HG02571 (cell line): Measurements from ENCODE around the gene TPBGL.

ENCODE experiments used
- ATAC-seq: cut with Tn5 transposase; IDR thresholded peaks from one replicate; pipeline ENCODE4 v1.9.1; 2021; ENCODE audit warnings: mild to moderate bottlenecking, moderate library complexity; ENCODE audit not compliant: unreplicated experiment

The TPBGL gene

GRCh38 chr11:75240311-75241035, at the start of gene TPBGL:
TPBGL (plus strand) TSS chr11:75240774; CDS start chr11:75241050, 276 bp downstream.
- ATAC-seq, result no peak

DNA sequence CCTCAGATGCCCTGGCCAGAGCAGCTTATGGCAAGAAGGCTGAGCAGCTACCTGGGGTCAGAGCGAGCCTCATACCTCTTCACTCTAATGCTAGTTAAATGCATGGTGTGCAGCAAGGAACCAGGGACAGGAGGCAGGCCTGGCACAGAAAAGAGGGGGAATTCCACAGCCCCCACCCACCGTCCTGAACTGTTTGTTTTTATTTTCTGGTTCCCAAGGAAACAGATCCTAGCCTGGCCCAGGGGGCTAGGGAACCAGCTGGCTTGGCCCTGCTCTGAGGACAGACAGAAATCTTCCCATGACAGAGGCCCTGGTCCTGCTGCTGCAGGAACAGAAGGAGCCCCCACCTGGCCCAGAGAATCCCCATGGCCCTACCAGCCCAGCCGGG, 49.2 kb upstream of the TPBGL start:
- ATAC-seq, result no peak

GRCh38 chr11:75193271-75193670, 47.3 kb upstream of the TPBGL start:
- no peak for ATAC-seq

GRCh38 chr11:75193711-75194110, 46.9 kb upstream of the TPBGL start:
- ATAC-seq, result no peak

GRCh38 chr11:75194147-75194546, 46.4 kb upstream of the TPBGL start:
- ATAC-seq, result no peak

DNA sequence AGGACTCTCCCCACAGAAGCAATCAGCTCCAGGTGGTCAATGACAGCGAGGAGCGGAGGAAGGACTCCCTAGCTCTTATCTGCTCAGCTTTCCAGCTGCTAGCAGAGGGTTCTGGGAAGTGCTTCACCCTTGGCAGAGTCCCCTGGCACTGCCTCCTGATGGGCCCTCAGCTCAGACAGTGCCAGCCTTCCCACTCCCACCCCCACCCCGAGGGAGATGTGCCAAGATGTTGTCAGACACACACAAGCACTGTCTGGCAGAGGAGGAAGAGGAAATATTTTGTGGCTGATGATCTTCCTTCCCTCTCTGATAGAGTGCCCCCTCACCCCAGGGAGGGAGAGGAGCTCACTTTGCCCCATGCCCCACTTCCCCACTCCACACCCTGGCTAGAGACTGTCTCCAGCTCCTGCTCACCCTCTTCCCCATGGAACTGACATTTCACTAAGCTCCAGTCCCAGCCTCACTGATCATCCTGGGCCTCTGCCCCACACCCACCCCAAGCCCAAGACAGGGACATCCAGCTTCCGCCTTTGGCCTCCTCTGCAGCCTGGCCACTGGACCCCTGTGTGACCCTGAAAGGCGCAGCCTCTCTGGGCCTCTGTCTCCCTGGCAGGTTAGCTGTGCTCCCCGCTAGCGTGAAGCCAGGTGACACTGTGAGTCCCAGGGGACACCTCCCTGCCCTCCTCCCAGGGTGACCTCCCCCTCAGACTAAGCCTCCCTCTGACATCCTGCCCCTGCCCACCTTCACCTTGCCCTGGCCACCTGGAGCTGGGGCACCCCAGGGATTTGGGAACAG, 45.2 kb upstream of the TPBGL start:
- no peak for ATAC-seq

DNA sequence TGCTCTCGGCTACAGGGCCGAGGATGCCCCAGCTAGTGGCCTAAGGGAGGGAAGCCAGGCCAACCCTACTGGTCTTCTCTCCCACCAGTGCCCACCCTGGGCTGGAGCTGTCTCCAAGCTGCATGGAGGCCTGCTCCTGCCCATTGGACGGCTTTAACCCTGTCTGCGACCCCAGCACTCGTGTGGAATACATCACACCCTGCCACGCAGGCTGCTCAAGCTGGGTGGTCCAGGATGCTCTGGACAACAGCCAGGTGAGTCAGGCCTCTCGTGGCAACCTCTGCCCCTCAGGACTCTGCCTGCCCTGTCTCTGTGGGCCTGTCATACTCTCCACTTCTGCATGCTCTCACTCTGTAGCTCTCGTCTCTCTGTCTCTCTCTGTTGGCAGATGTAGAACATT, 44.1 kb upstream of the TPBGL start:
- ATAC-seq, result no peak

DNA sequence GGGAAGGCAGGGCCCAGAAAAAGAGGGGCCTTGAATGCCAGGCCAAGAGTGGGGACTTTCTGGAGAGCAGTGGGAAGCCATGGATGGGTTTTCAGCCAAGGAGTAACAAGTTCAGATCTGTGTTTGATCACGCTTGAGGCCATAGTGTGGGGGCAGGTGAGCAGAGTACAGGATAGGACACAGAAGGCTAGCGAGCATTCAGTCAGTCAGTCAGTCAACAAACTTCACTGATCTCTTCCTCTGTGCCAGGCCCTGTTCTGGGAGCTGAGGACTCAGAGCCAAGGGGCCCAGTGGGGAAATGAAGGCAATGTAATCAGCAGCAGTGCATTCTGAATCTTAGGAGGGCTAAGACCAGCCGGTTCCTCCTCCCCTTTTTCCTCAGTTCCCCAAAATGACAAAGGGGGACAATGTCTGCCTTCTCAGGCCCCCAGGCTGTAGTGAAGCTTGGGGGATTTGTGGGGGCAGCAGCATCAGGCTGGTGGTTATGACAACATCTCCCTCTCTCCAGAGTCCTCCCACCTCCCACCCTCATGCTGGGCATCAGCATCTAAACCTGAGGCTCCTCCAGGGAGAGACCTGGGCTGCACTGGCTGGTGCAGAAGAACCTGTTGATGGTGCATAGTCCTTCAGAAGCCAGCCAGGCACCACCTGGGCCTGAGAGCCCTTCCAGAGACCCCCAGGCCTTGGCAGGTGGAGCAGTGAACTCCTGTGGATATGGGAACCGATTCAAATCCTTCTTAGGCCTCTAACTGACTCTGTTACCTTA, 42.9 kb upstream of the TPBGL start:
- no peak for ATAC-seq

DNA sequence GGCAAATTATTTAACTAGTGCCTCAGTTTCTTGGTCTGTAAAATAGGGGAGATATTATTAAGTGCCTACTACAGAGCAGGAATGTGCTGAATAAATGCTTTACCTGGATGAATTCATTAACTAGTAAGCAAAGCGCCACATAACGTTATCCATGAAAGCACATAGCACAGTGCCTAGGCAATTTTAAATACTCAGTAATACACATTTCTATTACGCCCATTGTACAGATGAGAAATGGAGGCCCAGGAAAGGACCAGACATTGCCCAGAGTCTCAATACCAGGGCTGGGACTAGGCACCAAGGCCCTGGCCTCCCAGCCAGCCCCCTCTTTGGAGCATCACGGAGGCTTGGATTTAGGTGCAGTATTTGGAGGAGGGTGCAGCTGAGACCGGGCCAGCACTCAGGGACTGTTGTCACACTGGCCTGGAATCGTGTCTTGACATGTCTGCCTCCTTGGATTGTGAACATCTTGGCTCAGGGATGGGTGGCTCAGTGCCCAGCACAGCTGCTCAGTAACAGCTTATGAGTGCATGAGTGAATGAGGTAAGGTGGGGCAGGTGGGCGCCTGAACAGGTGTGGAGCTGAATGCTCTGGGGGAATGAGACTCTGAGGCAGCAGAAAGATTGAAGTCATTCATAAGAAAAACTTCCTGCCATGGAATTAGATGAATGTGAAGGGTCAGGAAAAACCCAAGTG, 42.1 kb upstream of the TPBGL start:
- no peak for ATAC-seq

- ATAC-seq, result no peak
Observed at GRCh38 chr11:75199412-75199955, 41.1 kb upstream of the TPBGL start.

GRCh38 chr11:75200051-75200450, 40.5 kb upstream of the TPBGL start:
- no peak for ATAC-seq

DNA sequence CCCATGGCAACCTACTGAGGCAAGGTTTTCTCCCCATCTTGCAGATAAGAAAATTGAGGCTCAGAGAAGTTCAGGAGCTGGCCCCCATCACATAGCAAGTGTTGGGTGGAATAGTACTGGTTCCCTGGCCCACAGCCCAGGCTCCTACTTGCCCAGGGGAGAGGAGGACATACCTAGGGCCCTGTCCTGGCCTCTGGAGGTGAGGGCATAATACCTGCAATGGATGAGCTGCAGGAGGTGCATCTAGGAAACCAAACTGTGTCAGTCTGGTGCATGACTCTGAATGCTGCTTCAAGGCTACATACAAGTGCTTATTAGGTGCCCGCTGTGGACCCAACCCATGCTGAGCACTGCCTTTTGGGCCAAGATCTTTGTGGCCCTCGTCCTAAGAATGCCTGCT, 40.0 kb upstream of the TPBGL start:
- no peak for ATAC-seq

DNA sequence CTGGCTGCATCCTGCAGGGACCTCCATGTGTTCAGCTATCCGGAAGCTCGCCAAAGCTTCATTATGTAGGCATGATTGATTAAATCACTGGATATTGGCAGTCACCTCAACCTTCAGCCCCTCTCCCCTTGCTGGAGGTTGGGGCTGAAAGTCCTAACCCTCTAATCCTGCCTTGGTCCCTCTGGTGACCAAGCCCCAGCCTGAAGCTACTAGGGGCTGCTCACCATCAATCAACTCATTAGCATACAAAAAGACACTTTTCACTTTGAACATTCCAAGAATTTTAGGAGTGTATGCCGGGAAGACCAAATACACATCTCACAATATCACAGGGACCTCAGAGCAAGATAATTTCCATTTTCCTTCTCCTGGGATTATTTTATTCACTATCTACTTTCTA, 38.8 kb upstream of the TPBGL start:
- ATAC-seq, result no peak

GRCh38 chr11:75202195-75202594, 38.4 kb upstream of the TPBGL start:
- no peak for ATAC-seq

GRCh38 chr11:75203138-75203537, 37.4 kb upstream of the TPBGL start:
- ATAC-seq, result no peak

- ATAC-seq, result no peak
Observed at GRCh38 chr11:75203641-75204011, 36.9 kb upstream of the TPBGL start.

DNA sequence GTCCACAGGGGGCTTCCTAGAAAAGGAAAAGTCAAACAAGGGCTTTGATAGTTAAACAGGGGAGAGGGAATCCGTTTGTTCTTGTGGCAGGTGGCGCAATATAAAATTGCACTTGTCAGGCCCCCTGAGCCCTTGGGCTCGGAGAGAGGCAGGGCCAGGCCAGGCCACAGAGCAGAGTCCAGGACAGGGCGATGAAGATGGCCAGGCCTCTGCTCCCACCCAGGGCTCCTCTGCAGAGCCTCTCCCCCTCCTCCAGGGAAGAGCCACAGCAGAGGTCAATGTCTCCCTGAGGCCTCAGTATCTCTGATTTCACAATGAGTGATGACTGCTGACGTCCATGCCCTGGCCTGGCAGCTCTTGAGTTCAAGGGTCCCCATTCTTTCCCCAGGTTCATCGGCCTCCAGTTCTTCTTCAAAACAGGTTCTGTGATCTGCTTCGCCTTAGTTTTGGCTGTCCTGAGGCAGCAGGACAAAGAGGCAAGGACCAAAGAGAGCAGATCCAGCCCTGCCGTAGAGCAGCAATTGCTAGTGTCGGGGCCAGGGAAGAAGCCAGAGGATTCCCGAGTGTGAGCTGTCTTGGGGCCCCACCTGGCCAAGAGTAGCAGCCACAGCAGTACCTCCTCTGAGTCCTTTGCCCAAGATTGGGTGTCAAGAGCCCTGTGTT, 36.4 kb upstream of the TPBGL start:
- ATAC-seq, result no peak

DNA sequence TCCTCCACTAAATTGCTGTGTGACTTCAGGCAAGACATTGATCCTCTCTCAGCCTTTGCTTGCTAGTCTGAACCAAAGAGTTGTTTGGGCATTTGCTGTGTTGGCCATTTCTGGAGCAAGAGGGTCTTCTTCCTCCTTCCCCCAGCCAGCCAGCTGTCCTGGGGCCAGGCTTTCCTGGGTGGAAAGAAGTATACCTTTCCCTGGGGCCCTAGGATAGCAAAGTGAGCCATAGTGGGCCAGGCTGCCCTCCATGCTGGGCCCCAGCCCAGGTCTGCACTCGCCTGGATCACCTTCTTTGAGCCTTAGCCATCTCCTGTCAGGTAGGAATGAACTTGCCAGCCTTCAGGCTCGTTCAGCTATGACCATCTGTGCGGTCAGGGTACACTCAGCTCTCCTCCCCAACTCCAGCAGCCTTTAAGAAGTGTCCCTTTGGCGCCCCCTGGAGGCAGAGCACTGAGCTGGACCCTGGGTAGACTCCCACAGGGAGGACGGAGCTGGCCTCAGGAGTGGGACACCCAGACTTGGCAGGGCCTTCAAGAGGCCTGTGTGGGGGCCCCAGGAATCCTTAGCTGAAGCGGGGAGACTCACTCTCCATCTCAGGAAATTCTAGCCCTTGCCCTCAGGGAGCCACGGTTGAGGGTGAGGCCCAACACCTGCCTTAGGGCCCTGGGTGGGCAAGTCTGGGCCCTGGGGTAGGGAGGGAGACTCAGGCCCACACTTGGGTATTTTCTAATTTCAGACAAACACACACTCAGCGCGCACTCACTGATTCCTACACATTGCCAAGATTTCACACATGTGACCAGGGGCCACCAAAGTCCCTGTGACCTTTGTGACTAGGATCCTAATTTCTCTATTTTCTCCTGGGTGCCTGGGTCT, 35.6 kb upstream of the TPBGL start:
- ATAC-seq, result no peak

DNA sequence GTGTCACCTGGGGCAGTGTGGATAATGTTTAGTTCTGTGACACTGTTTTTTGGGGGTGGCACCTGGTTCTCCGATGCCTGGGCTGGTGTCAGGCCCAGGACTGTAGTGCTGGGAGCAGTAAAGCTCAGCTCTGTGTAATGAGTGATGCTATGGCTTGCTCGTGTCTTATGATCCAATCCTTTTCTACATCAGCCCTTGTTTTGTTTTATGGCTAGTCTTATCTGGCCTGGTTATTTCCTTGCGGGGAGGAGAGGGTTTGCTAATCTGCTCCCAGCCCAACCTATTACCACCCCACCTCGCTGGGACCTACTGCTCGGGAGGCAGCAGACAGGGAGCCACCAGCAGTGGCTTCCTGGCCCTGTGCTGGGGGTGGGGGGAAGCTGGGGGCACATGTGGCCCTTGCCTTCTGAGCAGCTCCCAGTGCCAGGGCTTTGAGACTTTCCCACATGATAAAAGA, 35.0 kb upstream of the TPBGL start:
- no peak for ATAC-seq
